Measurements from ENCODE around the gene LYVE1. TPM values are rescaled to one million over a fixed set of nuclear protein-coding genes. Genes with fewer than 3 reads are reported as not detected.

The LYVE1 gene
- total RNA-seq: not detected
- 0.04 TPM for polyA plus RNA-seq (2013, experiment 1 of 2)
- polyA plus RNA-seq (2013, experiment 2 of 2): 1.1 TPM
- total RNA-seq: 0 to 0.12 (median 0) reads per million in 172 experiments

- intact Hi-C loops (cut with DNase I, micrococcal nuclease): no loop called here
- ChIA-PET CTCF (interaction anchor here (1.8 kb wide), 1 partner anchor 27 kb away, joined by 5 read pairs; the partner anchor contains the start of gene RNF141), POLR2A (no interaction called here)
Observed at GRCh38 chr11:10568486-10568941, at the start of gene LYVE1. Gene LYVE1 (minus strand): TSS chr11:10568665. CDS start chr11:10568532, 133 bp downstream.

GRCh38 chr11:10617551-10617950, 49.1 kb upstream of the LYVE1 start:
- peaks cover 0 to 4% of the 10 kb centered on the region in 2 experiments for H3K27me3 ChIP-seq (ENCODE audit: control insufficient read depth in 1 of 2, insufficient read depth in 2 of 2, low read length in 2 of 2)
- H3K27ac ChIP-seq (ENCODE audit: low read depth in 1 of 2, low read length in 2 of 2): no peak overlapping the region
- no peaks in the 10 kb centered on the region for H3K36me3 ChIP-seq (ENCODE audit: insufficient read depth, low read length)
- ChIA-PET POLR2A (no interaction called here), CTCF (interaction anchor here (1.0 to 1.3 kb wide), 2 partner anchors 204 to 212 kb away, joined by 3 read pairs; no protein-coding TSS in a partner anchor)
- no peaks in the 10 kb centered on the region for H3K9me3 Mint-ChIP-seq
- H3K4me3 ChIP-seq (ENCODE audit: low read length): no peak overlapping the region
- no peaks in the 10 kb centered on the region for H3K9me3 ChIP-seq (ENCODE audit: control insufficient read depth in 1 of 2, insufficient read depth in 1 of 2, low read length in 2 of 2)
- no peak overlapping the region for H3K4me3 Mint-ChIP-seq
- no peak overlapping the region for H3K27ac Mint-ChIP-seq
- DNase-seq (no peak), ATAC-seq (ENCODE audit: poor library complexity) (no peak)
- H3K27me3 Mint-ChIP-seq: no peaks in the 10 kb centered on the region
- no peak for TF ChIP-seq CTCF (IDR thresholded peaks at IDR 0.05)
- no peaks in the 10 kb centered on the region for H3K4me1 ChIP-seq (ENCODE audit: insufficient read depth, low read length)
- intact Hi-C loops (cut with DNase I, micrococcal nuclease): no loop called here
- peaks cover 12% of the 10 kb centered on the region for H3K4me1 Mint-ChIP-seq (ENCODE audit: low read depth)
- H3K36me3 Mint-ChIP-seq (ENCODE audit: low read depth): no peaks in the 10 kb centered on the region

More at GRCh38 chr11:10568486-10568941, at the start of gene LYVE1:
- peaks cover 5% of the 10 kb centered on the region for H3K27me3 Mint-ChIP-seq
- no peak within 1 kb of the TSS for H3K27ac ChIP-seq (ENCODE audit: low read depth in 1 of 2, low read length in 2 of 2)
- no peak for TF ChIP-seq CTCF (IDR thresholded peaks at IDR 0.05)
- H3K4me1 ChIP-seq (ENCODE audit: insufficient read depth, low read length): no peaks in the 10 kb centered on the region
- ATAC-seq (ENCODE audit: poor library complexity): no peak
- H3K4me1 Mint-ChIP-seq (ENCODE audit: low read depth): no peaks in the 10 kb centered on the region
- H3K4me3 ChIP-seq (ENCODE audit: low read length): no peak within 1 kb of the TSS
- H3K9me3 ChIP-seq (ENCODE audit: control insufficient read depth in 1 of 2, insufficient read depth in 1 of 2, low read length in 2 of 2): no peaks in the 10 kb centered on the region
- no peaks in the 10 kb centered on the region for H3K27me3 ChIP-seq (ENCODE audit: control insufficient read depth in 1 of 2, insufficient read depth in 2 of 2, low read length in 2 of 2)
- no peaks in the 10 kb centered on the region for H3K9me3 Mint-ChIP-seq
- H3K36me3 Mint-ChIP-seq (ENCODE audit: low read depth): no peaks in the 10 kb centered on the region
- no peak for DNase-seq
- no peak within 1 kb of the TSS for H3K27ac Mint-ChIP-seq
- no peaks in the 10 kb centered on the region for H3K36me3 ChIP-seq (ENCODE audit: insufficient read depth, low read length)
- H3K4me3 Mint-ChIP-seq: no peak within 1 kb of the TSS

- POLR2A ChIA-PET: no interaction called here
- intact Hi-C loops (cut with DNase I, micrococcal nuclease): no loop called here
Observed at GRCh38 chr11:10611979-10612862, 43.8 kb upstream of the LYVE1 start.

More at GRCh38 chr11:10611979-10612862, 43.8 kb upstream of the LYVE1 start:
- H3K27me3 ChIP-seq (ENCODE audit: control insufficient read depth in 1 of 2, insufficient read depth in 2 of 2, low read length in 2 of 2): peaks cover 10 to 21% of the 10 kb centered on the region in 2 experiments
- ATAC-seq (ENCODE audit: poor library complexity) (no peak), DNase-seq (no peak)
- Mint-ChIP-seq H3K9me3 (no peaks in the 10 kb centered on the region), H3K4me1 (ENCODE audit: low read depth) (no peaks in the 10 kb centered on the region), H3K27me3 (peaks cover 25% of the 10 kb centered on the region), H3K36me3 (ENCODE audit: low read depth) (no peaks in the 10 kb centered on the region), H3K27ac (no peak overlapping the region), H3K4me3 (no peak overlapping the region)
- TF ChIP-seq CTCF (IDR thresholded peaks at IDR 0.05): no peak
- no peak overlapping the region for H3K27ac ChIP-seq (ENCODE audit: low read depth in 1 of 2, low read length in 2 of 2)
- H3K9me3 ChIP-seq (ENCODE audit: control insufficient read depth in 1 of 2, insufficient read depth in 1 of 2, low read length in 2 of 2): peaks cover 0 to 6% of the 10 kb centered on the region in 2 experiments
- H3K36me3 ChIP-seq (ENCODE audit: insufficient read depth, low read length): no peaks in the 10 kb centered on the region
- peaks cover under 1% of the 10 kb centered on the region for H3K4me1 ChIP-seq (ENCODE audit: insufficient read depth, low read length)
- no peak overlapping the region for H3K4me3 ChIP-seq (ENCODE audit: low read length)
- CTCF ChIA-PET: no interaction called here

Measured in CD4-positive, alpha-beta T cell (primary cell).